ENCODE results near the gene BEND7. TPM values are rescaled to one million over a fixed set of nuclear protein-coding genes. Genes with fewer than 3 reads are reported as not detected.

The BEND7 gene
- total and polyA plus RNA-seq, 2 of the 13 experiments (the other 11 are each of a cell fraction or from before 2014, with no cell fraction given): 14.1 to 17.1 TPM

DNA sequence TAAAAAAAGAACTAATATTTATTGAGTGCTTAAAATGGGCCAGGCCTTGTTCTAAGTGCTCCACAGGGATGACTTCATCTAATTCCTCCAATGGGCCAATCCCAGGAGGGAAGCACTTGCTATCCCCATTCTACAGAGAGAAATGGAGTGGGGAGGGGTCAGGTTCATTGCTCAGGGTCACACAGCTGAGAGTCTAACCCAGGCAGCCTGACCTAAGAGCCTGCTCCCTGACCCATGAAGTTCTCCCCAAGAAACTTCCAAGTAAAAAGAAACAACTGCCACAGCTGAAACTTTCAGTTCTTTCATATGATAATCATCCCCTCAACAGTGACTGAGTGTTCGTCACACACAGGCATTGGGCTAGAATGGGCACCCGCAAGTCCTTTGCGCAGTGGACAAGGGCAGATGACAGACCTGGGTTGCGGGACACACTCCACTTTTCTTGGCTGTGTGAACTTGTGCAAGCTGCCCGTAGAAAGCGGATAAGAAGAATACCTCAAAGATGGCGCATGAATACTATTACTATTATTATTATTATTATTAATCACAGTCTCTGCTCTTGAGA, 39.7 kb downstream of the BEND7 start:
- Histone ChIP-seq H3K36me3 (replicated peaks in 1 of 2; ENCODE audit: control insufficient read depth in 1 of 2, insufficient read depth in 2 of 2, low read length in 2 of 2) (peaks cover 9 to 46% of the 10 kb centered on the region in 2 experiments), H3K4me3 (replicated peaks in 1 of 3; ENCODE audit: insufficient read depth in 1 of 3, low read depth in 2 of 3, low read length in 3 of 3) (no peak overlapping the region), H3K9ac (ENCODE audit: insufficient read depth, low read depth, low read length) (no peak overlapping the region), H3K79me2 (ENCODE audit: insufficient read depth, low read length) (no peaks in the 10 kb centered on the region), H3K27me3 (ENCODE audit: control insufficient read depth in 1 of 2, insufficient read depth in 2 of 2, low read length in 2 of 2) (no peaks in the 10 kb centered on the region), H3K27ac (ENCODE audit: extremely low read length, insufficient read depth, low read length) (no peak overlapping the region), H3K9me3 (ENCODE audit: low read length) (no peaks in the 10 kb centered on the region), H3K4me2 (ENCODE audit: low read depth, low read length) (no peak overlapping the region), H4K20me1 (ENCODE audit: insufficient read depth, low read length) (no peaks in the 10 kb centered on the region), H2AFZ (ENCODE audit: low read length) (no peak overlapping the region), H3K4me1 (ENCODE audit: insufficient read depth, low read length) (no peaks in the 10 kb centered on the region)
- ChIA-PET POLR2A (no interaction called here), CTCF (ENCODE audit: low intra/inter-chr PET ratio, low total read pairs) (no interaction called here)
- TF ChIP-seq NFAT5 (CRISPR knock-in tag; IDR thresholded peaks at IDR 0.05): no peak
- TF ChIP-seq TBX3 (IDR thresholded peaks at IDR 0.05; ENCODE audit: borderline replicate concordance): no peak
- no peak for ATAC-seq
- WGBS (ENCODE audit: low lambda C conversion rate): over 99% methylated on average over 7 of the region's 7 CpGs
- no peak for DNase-seq (ENCODE audit: low spot score)
- intact Hi-C loops (cut with micrococcal nuclease; ENCODE audit: unreplicated experiment) (loop anchor here (5.0 kb wide), 1 partner anchor 38 kb away; the partner anchor contains the start of gene BEND7), in situ Hi-C loops (cut with HindIII; ENCODE audit: extremely low pct_ligation_motif_present, low pct_unique_long_range_greater_than_20kb) (no loop called here)
- BruUV-seq (replicated peaks): no TSS peak
- no peak for FAIRE-seq

Measured in HepG2 (cell line).